CD14-positive monocyte (primary cell): Measurements from ENCODE around the gene MPV17L2. TPM values are rescaled to one million over a fixed set of nuclear protein-coding genes. Genes with fewer than 3 reads are reported as not detected.

Experiments
- DNase-seq, 3 donors: peaks; one replicate each; pipeline ENCODE4 v3.0.0-alpha.2; 2011 to 2022
- H2AFZ ChIP-seq: 2 replicates; pipeline ENCODE4 v1.6.0; 2012; ENCODE audit warnings: mild to moderate bottlenecking, low read depth, low read length, inconsistent platforms; ENCODE audit not compliant: insufficient read depth, poor library complexity, severe bottlenecking
- H3K27ac ChIP-seq, 2 donors: 1 replicate in 1 of 2; 2 replicates in 1 of 2; pipeline ENCODE4 v1.5.1; 2012 to 2013; ENCODE audit warnings: low read length in 2 of 2, control low read depth in 1 of 2, inconsistent platforms in 1 of 2, low read depth in 1 of 2, mild to moderate bottlenecking in 1 of 2
- H3K27me3 ChIP-seq, 2 donors: one replicate each; pipeline versions ENCODE4 v1.6.0 to v1.6.1; 2011 to 2013; ENCODE audit warnings: low read length in 2 of 2; ENCODE audit not compliant: control insufficient read depth in 2 of 2, insufficient read depth in 2 of 2
- H3K36me3 ChIP-seq, 2 donors: replicated peaks in 1 of 2; 1 replicate in 1 of 2; 2 replicates in 1 of 2; pipeline versions ENCODE4 v1.5.1 to v1.6.1; 2012 to 2013; ENCODE audit warnings: low read length in 2 of 2, control low read depth in 1 of 2, inconsistent platforms in 1 of 2, mild to moderate bottlenecking in 1 of 2; ENCODE audit not compliant: insufficient read depth in 2 of 2, control insufficient read depth in 1 of 2
- H3K4me1 ChIP-seq, 2 donors: 1 replicate in 1 of 2; 2 replicates in 1 of 2; pipeline versions ENCODE4 v1.5.1 to v1.6.1; 2012 to 2013; ENCODE audit warnings: low read length in 2 of 2, control low read depth in 1 of 2, inconsistent platforms in 1 of 2, mild to moderate bottlenecking in 1 of 2, moderate library complexity in 1 of 2; ENCODE audit not compliant: insufficient read depth in 2 of 2, control insufficient read depth in 1 of 2
- H3K4me2 ChIP-seq: replicated peaks from 2 replicates; pipeline ENCODE3; 2012; ENCODE audit warnings: low read length, moderate library complexity, mild to moderate bottlenecking; ENCODE audit not compliant: poor library complexity, severe bottlenecking; ENCODE audit errors: extremely low read depth
- H3K4me3 ChIP-seq, 3 experiments: fragments of 200-600 bp in 1 of 3; sonication (generic) in 1 of 3; replicated peaks in 1 of 3; 1 replicate in 2 of 3; 2 replicates in 1 of 3; pipeline ENCODE4 v1.5.1; 2011 to 2013; ENCODE audit warnings: low read length in 3 of 3, mild to moderate bottlenecking in 3 of 3, control low read depth in 2 of 3, low read depth in 2 of 3, inconsistent platforms in 1 of 3, moderate library complexity in 1 of 3
- H3K79me2 ChIP-seq: 2 replicates; pipeline ENCODE4 v1.6.0; 2012; ENCODE audit warnings: mild to moderate bottlenecking, control low read depth, inconsistent platforms, low read length, moderate library complexity; ENCODE audit not compliant: insufficient read depth
- H3K9ac ChIP-seq: 2 replicates; pipeline ENCODE4 v1.6.0; 2017; ENCODE audit warnings: low read length, mild to moderate bottlenecking; ENCODE audit not compliant: insufficient read depth, poor library complexity, severe bottlenecking
- H3K9me3 ChIP-seq, 2 donors: replicated peaks in 1 of 2; 1 replicate in 1 of 2; 2 replicates in 1 of 2; pipeline versions ENCODE4 v1.5.1 to v1.6.1; 2012 to 2013; ENCODE audit warnings: low read length in 2 of 2, control low read depth in 1 of 2; ENCODE audit not compliant: control insufficient read depth in 1 of 2, insufficient read depth in 1 of 2
- H4K20me1 ChIP-seq: 2 replicates; pipeline ENCODE4 v1.6.0; 2012; ENCODE audit warnings: mild to moderate bottlenecking, low read length, control low read depth, moderate library complexity; ENCODE audit not compliant: insufficient read depth
- H3K27ac Mint-ChIP-seq, 7 donors: one replicate each; pipeline ENCODE4 v1.8.0; 2020; ENCODE audit warnings: mild to moderate bottlenecking in 7 of 7, mixed read lengths in 7 of 7, moderate library complexity in 6 of 7, inconsistent platforms in 2 of 7
- H3K27me3 Mint-ChIP-seq, 3 donors: one replicate each; pipeline ENCODE4 v1.8.0; 2021 to 2022; ENCODE audit warnings: low read depth in 3 of 3, mild to moderate bottlenecking in 3 of 3, mixed read lengths in 3 of 3, moderate library complexity in 3 of 3, inconsistent platforms in 1 of 3
- H3K36me3 Mint-ChIP-seq, 2 donors: one replicate each; pipeline ENCODE4 v1.8.0; 2020; ENCODE audit warnings: mixed read lengths in 2 of 2, inconsistent platforms in 1 of 2, mild to moderate bottlenecking in 1 of 2
- H3K4me1 Mint-ChIP-seq: one replicate; pipeline ENCODE4 v1.8.0; 2020; ENCODE audit warnings: mild to moderate bottlenecking, mixed read lengths
- H3K4me3 Mint-ChIP-seq, 2 donors: one replicate each; pipeline ENCODE4 v1.8.0; 2020; ENCODE audit warnings: mild to moderate bottlenecking in 2 of 2, mixed read lengths in 2 of 2, moderate library complexity in 1 of 2
- H3K9me3 Mint-ChIP-seq, 7 donors: one replicate each; pipeline ENCODE4 v1.8.0; 2020 to 2022; ENCODE audit warnings: mixed read lengths in 7 of 7, mild to moderate bottlenecking in 6 of 7, moderate library complexity in 6 of 7, inconsistent platforms in 2 of 7
- CTCF ChIP-seq: fragments of 200-600 bp; IDR thresholded peaks from one replicate; pipeline ENCODE4 v1.8.0; 2022; ENCODE audit warnings: antibody characterized with exemption, mild to moderate bottlenecking
- WGBS: methylation state at CpG from one replicate; pipeline ENCODE4 v1.1.5; 2013; ENCODE audit warnings: missing lambda C conversion rate; ENCODE audit not compliant: insufficient coverage; 5-methylcytosine and 5-hydroxymethylcytosine counted together
- intact Hi-C, 2 donors: fragments of 100-400 bp; cut with micrococcal nuclease; formaldehyde crosslinking; loops; one replicate each; pipeline versions ENCODE4 v1.15.0 to v1.15.1; 2023
- polyA plus RNA-seq, 3 donors: library from polyadenylated mRNA; depleted of rRNA in 1 of 3; unstranded in 2 of 3; stranded (reverse) in 1 of 3; fragments of 300-500 nt in 2 of 3; fragments of >200 nt in 1 of 3; fragmentation: Illumina TruSeq in 2 of 3; gene quantifications; 1 replicate in 2 of 3; 2 replicates in 1 of 3; pipeline ENCODE4 v1.2.3, GENCODE V29; 2012 to 2021

The MPV17L2 gene
- polyA plus RNA-seq, 3 donors, result 14.3 to 20.2 (median 15.0) TPM

GRCh38 chr19:18171605-18172327, 21.3 kb upstream of the MPV17L2 start:
- Histone ChIP-seq H3K9me3 (no peaks in the 10 kb centered on the region), H3K27me3 (no peaks in the 10 kb centered on the region), H3K27ac (peak overlapping the region; percentile 99), H2AFZ (no peak overlapping the region), H3K9ac (peak overlapping the region; percentile 96), H4K20me1 (peaks cover 34% of the 10 kb centered on the region), H3K4me3 (peak overlapping the region in 1 of 3 experiments; percentile 100), H3K36me3 (peaks cover 24 to 30% of the 10 kb centered on the region in 2 donors), H3K4me2 (peak overlapping the region; percentile 70), H3K79me2 (peaks cover 57% of the 10 kb centered on the region), H3K4me1 (peaks cover 75 to 82% of the 10 kb centered on the region in 2 donors)
- TF ChIP-seq CTCF, result no peak
- intact Hi-C loops, result loop anchor here in 1 of 2 donors (5.0 kb wide), 1 partner anchor 221 kb away; no protein-coding TSS in a partner anchor
- peak overlapping the region; percentile 100 for H3K27ac Mint-ChIP-seq
- DNase-seq, result peak; percentile 33 to 62 (median 45)
- H3K27me3 Mint-ChIP-seq, result no peaks in the 10 kb centered on the region
- H3K4me3 Mint-ChIP-seq, result peak overlapping the region; percentile 73 to 81
- H3K36me3 Mint-ChIP-seq, result peaks cover 31 to 45% of the 10 kb centered on the region in 2 donors
- peaks cover 0 to 2% (median 0%) of the 10 kb centered on the region in 7 donors for H3K9me3 Mint-ChIP-seq
- peaks cover 67% of the 10 kb centered on the region for H3K4me1 Mint-ChIP-seq
- 82% methylated on average over 7 of the region's 8 CpGs for WGBS

GRCh38 chr19:18172331-18173053, 20.5 kb upstream of the MPV17L2 start:
- no peak overlapping the region for H2AFZ ChIP-seq
- H3K36me3 Mint-ChIP-seq, result peaks cover 31 to 45% of the 10 kb centered on the region in 2 donors
- peak overlapping the region; percentile 96 for H3K9ac ChIP-seq
- H3K4me1 Mint-ChIP-seq, result peaks cover 74% of the 10 kb centered on the region
- peaks cover 83 to 88% of the 10 kb centered on the region in 2 donors for H3K4me1 ChIP-seq
- intact Hi-C loops, result loop anchor here in 1 of 2 donors (5.0 kb wide), 1 partner anchor 220 kb away; no protein-coding TSS in a partner anchor
- peaks cover 26 to 32% of the 10 kb centered on the region in 2 donors for H3K36me3 ChIP-seq
- H3K4me3 Mint-ChIP-seq, result peak overlapping the region; percentile 46 to 98
- peaks cover 41% of the 10 kb centered on the region for H4K20me1 ChIP-seq
- H3K9me3 Mint-ChIP-seq, result peaks cover 0 to 2% (median 0%) of the 10 kb centered on the region in 7 donors
- no peak for DNase-seq
- H3K4me2 ChIP-seq, result peak overlapping the region; percentile 93
- WGBS, result no CpG with 5 or more reads among the region's 7 CpGs
- peak overlapping the region; percentile 99 for H3K27ac ChIP-seq
- H3K9me3 ChIP-seq, result no peaks in the 10 kb centered on the region
- peak overlapping the region; percentile 100 for H3K27ac Mint-ChIP-seq
- no peak for TF ChIP-seq CTCF
- H3K79me2 ChIP-seq, result peaks cover 64% of the 10 kb centered on the region
- no peaks in the 10 kb centered on the region for H3K27me3 ChIP-seq
- H3K27me3 Mint-ChIP-seq, result no peaks in the 10 kb centered on the region
- H3K4me3 ChIP-seq, result peak overlapping the region in 1 of 3 experiments; percentile 100
